ENCODE data around the gene TRIM49D2.
"Not testable (repeated sequence)": the region's sequence is repeated elsewhere in the genome, so short reads cannot be mapped to it uniquely, and the experiment has no call there.

DNA sequence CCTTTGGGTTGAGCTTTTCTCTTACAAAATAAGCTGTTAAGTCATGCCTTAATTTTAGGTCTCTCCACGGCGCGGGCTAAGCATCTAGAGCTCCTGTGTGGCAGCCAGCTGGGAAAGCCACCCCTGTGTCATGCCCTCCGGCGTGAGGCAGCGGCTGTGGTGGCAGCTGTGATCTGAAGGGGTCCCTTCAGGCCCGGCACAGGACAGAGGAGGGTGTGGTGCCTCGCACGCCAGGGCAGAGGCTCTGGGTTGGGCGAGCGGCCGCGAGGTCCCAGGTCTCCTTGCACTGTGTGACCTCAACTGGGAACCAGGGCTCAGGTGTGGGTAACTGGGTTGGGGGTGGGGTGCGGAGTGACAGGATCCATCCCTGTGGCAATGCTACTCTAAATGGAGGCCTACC is 23.1 kb upstream of the TRIM49D2 start:
- TF ChIP-seq, protein P1, sequence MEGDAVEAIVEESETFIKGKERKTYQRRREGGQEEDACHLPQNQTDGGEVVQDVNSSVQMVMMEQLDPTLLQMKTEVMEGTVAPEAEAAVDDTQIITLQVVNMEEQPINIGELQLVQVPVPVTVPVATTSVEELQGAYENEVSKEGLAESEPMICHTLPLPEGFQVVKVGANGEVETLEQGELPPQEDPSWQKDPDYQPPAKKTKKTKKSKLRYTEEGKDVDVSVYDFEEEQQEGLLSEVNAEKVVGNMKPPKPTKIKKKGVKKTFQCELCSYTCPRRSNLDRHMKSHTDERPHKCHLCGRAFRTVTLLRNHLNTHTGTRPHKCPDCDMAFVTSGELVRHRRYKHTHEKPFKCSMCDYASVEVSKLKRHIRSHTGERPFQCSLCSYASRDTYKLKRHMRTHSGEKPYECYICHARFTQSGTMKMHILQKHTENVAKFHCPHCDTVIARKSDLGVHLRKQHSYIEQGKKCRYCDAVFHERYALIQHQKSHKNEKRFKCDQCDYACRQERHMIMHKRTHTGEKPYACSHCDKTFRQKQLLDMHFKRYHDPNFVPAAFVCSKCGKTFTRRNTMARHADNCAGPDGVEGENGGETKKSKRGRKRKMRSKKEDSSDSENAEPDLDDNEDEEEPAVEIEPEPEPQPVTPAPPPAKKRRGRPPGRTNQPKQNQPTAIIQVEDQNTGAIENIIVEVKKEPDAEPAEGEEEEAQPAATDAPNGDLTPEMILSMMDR (IDR thresholded peaks at IDR 0.05), result not testable (repeated sequence)
- not testable (repeated sequence) for TF ChIP-seq POLR2AphosphoS5 (IDR thresholded peaks at IDR 0.05); EP300 (IDR thresholded peaks at IDR 0.05); POLR2A (IDR thresholded peaks at IDR 0.05; ENCODE audit: low read depth)
